ENCODE measurements around the gene MAVS. TPM values are rescaled to one million over a fixed set of nuclear protein-coding genes. Genes with fewer than 3 reads are reported as not detected.

MAVS gene
- polyA plus RNA-seq, 1 experiment: 17.4 TPM

DNA sequence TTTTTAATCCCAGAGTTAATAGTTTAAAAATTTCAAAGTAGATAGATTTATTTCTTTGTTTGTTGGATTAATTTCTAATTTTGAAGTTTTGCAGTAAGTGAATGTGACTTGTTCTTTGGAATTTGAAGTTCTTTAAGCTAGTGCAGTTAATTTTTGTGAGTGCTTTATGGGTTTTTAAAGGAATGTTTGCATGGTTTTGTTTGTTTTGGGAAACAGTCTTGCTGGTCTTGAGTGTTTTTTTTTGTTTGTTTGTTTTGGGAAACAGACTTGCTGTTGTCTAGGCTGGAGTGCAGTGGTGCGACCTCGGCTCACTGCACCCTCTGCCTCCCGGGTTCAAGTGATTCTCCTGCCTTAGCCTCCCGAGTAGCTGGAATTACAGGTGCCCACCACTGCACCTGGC, 52.0 kb downstream of the MAVS start:
- no peak for DNase-seq (ENCODE audit: low read depth)
- no peaks in the 10 kb centered on the region; the same call in 1 of the 2 replicates for H3K36me3 ChIP-seq (ENCODE audit: control insufficient read depth, insufficient read depth, low read length)
- TF ChIP-seq, protein P1, sequence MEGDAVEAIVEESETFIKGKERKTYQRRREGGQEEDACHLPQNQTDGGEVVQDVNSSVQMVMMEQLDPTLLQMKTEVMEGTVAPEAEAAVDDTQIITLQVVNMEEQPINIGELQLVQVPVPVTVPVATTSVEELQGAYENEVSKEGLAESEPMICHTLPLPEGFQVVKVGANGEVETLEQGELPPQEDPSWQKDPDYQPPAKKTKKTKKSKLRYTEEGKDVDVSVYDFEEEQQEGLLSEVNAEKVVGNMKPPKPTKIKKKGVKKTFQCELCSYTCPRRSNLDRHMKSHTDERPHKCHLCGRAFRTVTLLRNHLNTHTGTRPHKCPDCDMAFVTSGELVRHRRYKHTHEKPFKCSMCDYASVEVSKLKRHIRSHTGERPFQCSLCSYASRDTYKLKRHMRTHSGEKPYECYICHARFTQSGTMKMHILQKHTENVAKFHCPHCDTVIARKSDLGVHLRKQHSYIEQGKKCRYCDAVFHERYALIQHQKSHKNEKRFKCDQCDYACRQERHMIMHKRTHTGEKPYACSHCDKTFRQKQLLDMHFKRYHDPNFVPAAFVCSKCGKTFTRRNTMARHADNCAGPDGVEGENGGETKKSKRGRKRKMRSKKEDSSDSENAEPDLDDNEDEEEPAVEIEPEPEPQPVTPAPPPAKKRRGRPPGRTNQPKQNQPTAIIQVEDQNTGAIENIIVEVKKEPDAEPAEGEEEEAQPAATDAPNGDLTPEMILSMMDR (IDR thresholded peaks at IDR 0.05; ENCODE audit: insufficient read depth, low read depth, low read length): no peak
- ChIA-PET CTCF (interaction anchor here (1.0 kb wide), 1 partner anchor 192 kb away, joined by 3 read pairs; no protein-coding TSS in a partner anchor), POLR2A (interaction anchor here (0.6 kb wide), 1 partner anchor 114 kb away, joined by 5 read pairs; no protein-coding TSS in a partner anchor)
- no peaks in the 10 kb centered on the region for H3K27me3 ChIP-seq (ENCODE audit: control insufficient read depth, insufficient read depth, low read length)
- no peak overlapping the region for H3K4me3 ChIP-seq (ENCODE audit: low read depth, low read length)

DNA sequence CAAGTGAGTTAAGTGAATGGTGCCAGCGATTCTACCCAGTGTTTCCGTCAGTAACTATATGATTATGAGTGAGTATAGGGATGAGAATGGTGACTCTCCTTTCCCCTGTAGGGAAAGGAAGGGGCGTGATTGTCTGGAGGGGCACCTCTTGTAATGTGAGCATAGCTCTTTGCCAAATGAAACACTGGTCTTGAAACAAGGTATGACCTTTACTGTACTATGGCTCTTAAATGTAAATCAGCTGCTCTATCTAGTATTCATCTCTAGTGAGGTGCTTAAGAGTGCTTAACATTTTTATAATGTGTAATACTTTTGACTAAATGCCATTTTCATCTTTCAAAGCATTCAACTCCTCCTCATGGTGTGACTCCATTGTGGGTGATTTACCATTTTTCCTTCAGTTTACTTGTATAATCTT, 53.6 kb downstream of the MAVS start:
- ChIA-PET POLR2A (no interaction called here), CTCF (no interaction called here)
- H3K27me3 ChIP-seq (ENCODE audit: control insufficient read depth, insufficient read depth, low read length): no peaks in the 10 kb centered on the region
- TF ChIP-seq, protein P1 (IDR thresholded peaks at IDR 0.05; ENCODE audit: insufficient read depth, low read depth, low read length): no peak
- H3K4me3 ChIP-seq (ENCODE audit: low read depth, low read length): no peak overlapping the region
- H3K36me3 ChIP-seq (ENCODE audit: control insufficient read depth, insufficient read depth, low read length): no peaks in the 10 kb centered on the region; the same call in 1 of the 2 replicates
- no peak for DNase-seq (ENCODE audit: low read depth)

DNA sequence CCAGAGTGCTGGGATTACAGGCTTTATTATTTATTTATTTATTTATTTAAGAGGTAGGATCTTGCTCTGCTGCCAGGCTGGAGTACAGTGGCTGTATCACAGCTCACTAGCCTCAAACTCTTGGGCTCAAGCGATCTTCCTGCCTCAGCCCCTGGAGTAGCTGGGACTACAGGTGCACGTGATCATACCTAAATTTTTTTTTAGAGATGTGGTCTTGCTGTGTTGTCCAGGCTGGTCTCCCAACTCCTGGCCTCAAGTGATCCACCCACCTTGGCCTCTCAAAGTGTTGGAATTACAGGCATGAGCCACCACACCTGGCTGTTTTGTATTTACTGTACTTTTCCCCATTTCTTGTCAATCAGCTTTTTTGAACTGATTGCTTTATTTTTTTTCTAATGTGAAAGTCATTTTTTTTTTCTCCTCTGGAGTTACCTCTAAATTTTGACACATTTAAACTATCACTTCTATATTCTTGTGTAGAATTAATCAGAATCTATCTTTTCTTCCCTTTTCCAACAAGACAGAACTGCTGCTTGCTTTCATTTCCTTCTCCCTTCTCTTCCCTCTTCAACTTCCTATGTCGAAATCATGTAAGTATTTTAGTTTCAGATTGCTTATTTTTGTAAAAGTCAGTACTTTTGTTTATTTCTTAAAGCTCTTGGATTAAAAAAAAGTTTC, 54.5 kb downstream of the MAVS start:
- ChIA-PET POLR2A (interaction anchor here (0.6 kb wide), 1 partner anchor 84 kb away, joined by 4 read pairs; no protein-coding TSS in a partner anchor), CTCF (interaction anchor here (0.7 kb wide), 1 partner anchor 109 kb away, joined by 3 read pairs; no protein-coding TSS in a partner anchor)
- DNase-seq (ENCODE audit: low read depth): no peak
- H3K27me3 ChIP-seq (ENCODE audit: control insufficient read depth, insufficient read depth, low read length): no peaks in the 10 kb centered on the region
- TF ChIP-seq, protein P1 (IDR thresholded peaks at IDR 0.05; ENCODE audit: insufficient read depth, low read depth, low read length): no peak
- H3K36me3 ChIP-seq (ENCODE audit: control insufficient read depth, insufficient read depth, low read length): no peaks in the 10 kb centered on the region; the same call in 1 of the 2 replicates
- no peak overlapping the region for H3K4me3 ChIP-seq (ENCODE audit: low read depth, low read length)

DNA sequence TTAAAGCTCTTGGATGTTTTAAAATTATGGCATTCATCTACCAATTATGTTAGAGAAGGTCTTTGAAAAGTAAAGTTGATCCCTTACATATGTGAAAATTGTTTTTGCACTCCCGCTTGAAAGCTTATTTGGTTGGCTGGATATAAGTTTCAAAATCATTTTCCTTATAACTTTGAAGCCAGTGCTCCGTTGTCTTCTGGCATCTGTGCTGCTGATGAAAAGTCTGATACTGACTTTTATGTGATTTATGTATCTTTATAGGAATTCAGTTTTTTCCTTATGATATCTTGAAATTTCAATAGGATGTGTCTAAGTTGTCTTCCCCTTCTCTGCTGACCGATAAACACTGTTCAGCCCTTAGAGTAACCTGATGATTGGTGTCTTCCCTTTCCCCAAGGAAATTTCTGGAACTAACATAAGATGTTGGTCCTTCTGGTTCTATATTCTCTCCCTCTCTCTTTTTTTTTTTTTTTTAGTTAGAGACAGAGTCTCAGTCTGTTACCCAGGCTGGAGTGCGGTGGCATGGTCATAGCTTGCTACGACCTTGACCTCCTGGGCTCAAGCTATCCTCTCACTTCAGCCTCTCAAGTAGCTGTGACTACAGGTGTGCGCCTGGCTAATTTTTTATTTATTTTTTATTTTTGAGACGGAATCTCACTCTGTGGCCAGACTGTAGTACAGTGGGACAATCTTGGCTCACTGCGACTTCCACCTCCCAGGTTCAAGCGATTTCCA, 55.2 kb downstream of the MAVS start:
- no peak for DNase-seq (ENCODE audit: low read depth)
- CTCF ChIA-PET: interaction anchor here (0.7 kb wide), 1 partner anchor 108 kb away, joined by 3 read pairs; no protein-coding TSS in a partner anchor
- H3K36me3 ChIP-seq (ENCODE audit: control insufficient read depth, insufficient read depth, low read length): no peaks in the 10 kb centered on the region; the same call in 1 of the 2 replicates
- no peak overlapping the region for H3K4me3 ChIP-seq (ENCODE audit: low read depth, low read length)
- POLR2A ChIA-PET: no interaction called here
- TF ChIP-seq, protein P1 (IDR thresholded peaks at IDR 0.05; ENCODE audit: insufficient read depth, low read depth, low read length): no peak
- H3K27me3 ChIP-seq (ENCODE audit: control insufficient read depth, insufficient read depth, low read length): no peaks in the 10 kb centered on the region

DNA sequence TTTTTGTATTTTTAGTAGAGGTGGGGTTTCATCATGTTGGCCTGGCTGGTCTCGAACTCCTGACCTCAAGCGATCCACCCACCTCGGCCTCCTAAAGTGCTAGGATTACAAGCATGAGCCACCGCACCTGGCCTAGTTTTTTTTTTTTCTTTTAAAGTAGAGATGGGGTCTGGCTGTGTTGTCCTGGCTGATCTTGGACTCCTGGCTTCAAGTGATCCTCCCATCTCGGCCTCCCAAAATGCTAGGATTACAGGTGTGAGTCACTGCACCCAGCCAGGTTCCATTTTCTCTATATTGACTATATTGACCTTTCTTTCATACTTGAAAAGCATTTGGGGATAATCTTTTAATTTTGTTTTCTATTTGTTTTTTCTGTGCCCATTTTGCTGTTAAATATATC, 55.8 kb downstream of the MAVS start:
- ChIA-PET CTCF (no interaction called here), POLR2A (no interaction called here)
- no peaks in the 10 kb centered on the region for H3K27me3 ChIP-seq (ENCODE audit: control insufficient read depth, insufficient read depth, low read length)
- H3K4me3 ChIP-seq (ENCODE audit: low read depth, low read length): no peak overlapping the region
- no peak for DNase-seq (ENCODE audit: low read depth)
- TF ChIP-seq, protein P1 (IDR thresholded peaks at IDR 0.05; ENCODE audit: insufficient read depth, low read depth, low read length): no peak
- no peaks in the 10 kb centered on the region for H3K36me3 ChIP-seq (ENCODE audit: control insufficient read depth, insufficient read depth, low read length)
